AG04449 (cell line): ENCODE data around the gene PTCSC3.
"Not testable (repeated sequence)": the region's sequence is repeated elsewhere in the genome, so short reads cannot be mapped to it uniquely, and the experiment has no call there.

ENCODE experiments used
- CTCF ChIA-PET: fragments of 350-600 bp; formaldehyde crosslinking; extraction: SDS; loops from one replicate; lab custom pipeline; 2021; ENCODE audit warnings: antibody characterized with exemption; lab: Yijun Ruan, JAX
- POLR2A ChIA-PET: fragments of 400-600, 350-600 bp; formaldehyde crosslinking; extraction: SDS; loops from one replicate; lab custom pipeline; 2020; ENCODE audit warnings: antibody characterized with exemption, inconsistent platforms; lab: Yijun Ruan, JAX
- DNase-seq: peaks from one replicate; pipeline ENCODE4 v3.0.0-alpha.2; 2010; ENCODE audit warnings: low read depth, low spot score
- H3K4me3 ChIP-seq: 2 replicates; pipeline ENCODE4 v1.5.1; 2011; ENCODE audit warnings: low read depth, mild to moderate bottlenecking, control low read depth, low read length
- TF ChIP-seq, protein P1 (sequence below): IDR thresholded peaks from one replicate; pipeline ENCODE4 v1.5.1; 2011; ENCODE audit warnings: mild to moderate bottlenecking, moderate library complexity, low read length, control low read depth, inconsistent platforms; ENCODE audit not compliant: insufficient read depth; ENCODE audit errors: missing control alignments

The PTCSC3 gene

DNA sequence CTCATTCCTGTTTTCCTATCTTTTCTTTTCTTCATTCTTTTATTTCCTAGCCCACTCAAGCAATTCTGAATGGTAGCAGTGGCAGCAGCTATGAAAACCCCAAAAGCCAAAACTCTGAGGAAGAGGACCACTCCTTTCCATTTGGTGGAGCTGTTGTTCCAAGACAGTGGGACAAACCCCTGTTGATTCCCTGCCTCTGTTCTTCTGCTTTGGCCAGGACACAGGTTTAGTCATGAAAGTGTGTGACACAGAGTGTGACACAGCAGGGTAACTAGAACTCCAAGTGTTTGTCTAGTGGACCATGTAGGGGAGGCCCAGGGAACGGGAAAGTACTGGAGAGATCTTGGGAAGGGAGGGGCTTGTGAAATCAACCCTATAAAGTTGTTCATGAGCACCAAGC is 71.1 kb downstream of the PTCSC3 start:
- DNase-seq, result no peak
- no peak overlapping the region for H3K4me3 ChIP-seq
- TF ChIP-seq, protein P1, sequence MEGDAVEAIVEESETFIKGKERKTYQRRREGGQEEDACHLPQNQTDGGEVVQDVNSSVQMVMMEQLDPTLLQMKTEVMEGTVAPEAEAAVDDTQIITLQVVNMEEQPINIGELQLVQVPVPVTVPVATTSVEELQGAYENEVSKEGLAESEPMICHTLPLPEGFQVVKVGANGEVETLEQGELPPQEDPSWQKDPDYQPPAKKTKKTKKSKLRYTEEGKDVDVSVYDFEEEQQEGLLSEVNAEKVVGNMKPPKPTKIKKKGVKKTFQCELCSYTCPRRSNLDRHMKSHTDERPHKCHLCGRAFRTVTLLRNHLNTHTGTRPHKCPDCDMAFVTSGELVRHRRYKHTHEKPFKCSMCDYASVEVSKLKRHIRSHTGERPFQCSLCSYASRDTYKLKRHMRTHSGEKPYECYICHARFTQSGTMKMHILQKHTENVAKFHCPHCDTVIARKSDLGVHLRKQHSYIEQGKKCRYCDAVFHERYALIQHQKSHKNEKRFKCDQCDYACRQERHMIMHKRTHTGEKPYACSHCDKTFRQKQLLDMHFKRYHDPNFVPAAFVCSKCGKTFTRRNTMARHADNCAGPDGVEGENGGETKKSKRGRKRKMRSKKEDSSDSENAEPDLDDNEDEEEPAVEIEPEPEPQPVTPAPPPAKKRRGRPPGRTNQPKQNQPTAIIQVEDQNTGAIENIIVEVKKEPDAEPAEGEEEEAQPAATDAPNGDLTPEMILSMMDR, result no peak
- POLR2A ChIA-PET, result interaction anchor here (0.6 kb wide), 1 partner anchor 35 kb away, joined by 3 read pairs; no protein-coding TSS in a partner anchor
- CTCF ChIA-PET, result no interaction called here

DNA sequence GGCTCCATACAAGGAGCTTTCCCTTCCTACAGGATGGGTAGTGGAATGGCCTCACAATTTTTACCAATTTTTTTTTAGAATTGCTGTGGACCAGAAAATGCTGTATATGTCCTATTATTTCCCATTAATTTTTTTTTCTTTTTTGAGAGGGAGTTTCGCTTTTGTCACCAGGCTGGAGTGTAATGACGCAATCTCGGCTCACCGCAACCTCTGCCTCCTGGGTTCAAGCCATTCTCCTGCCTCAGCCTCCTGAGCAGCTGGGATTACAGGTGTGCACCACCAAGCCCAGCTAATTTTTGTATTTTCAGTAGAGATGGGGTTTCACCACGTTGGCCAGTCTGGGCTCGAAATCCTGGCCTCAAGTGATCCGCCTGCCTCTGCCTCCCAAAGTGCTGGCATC is 72.3 kb downstream of the PTCSC3 start:
- POLR2A ChIA-PET, result not testable (repeated sequence)

DNA sequence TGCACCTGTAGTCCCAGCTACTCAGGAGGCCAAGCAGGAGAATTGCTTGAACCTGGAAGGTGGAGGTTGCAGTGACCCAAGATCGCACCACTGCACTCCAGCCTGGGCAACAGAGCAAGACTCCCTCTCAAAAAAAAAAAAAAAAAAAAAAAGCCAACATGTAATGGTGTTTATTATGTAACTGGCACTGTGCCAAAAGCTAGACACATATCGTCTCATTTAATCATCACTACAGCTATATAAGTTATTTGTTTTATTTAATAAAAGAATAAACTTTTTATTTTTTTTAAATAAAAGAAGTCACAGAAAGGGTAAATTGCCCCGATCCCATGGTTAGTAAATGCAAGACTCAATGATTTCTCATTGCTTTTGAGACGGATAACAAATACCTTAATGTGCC is 76.9 kb downstream of the PTCSC3 start:
- CTCF ChIA-PET, result interaction anchor here (1.8 kb wide), 1 partner anchor 29 kb away, joined by 5 read pairs; no protein-coding TSS in a partner anchor
- POLR2A ChIA-PET, result no interaction called here
- no peak overlapping the region for H3K4me3 ChIP-seq
- DNase-seq, result no peak
- TF ChIP-seq, protein P1, result no peak

More for the DNA sequence above, 72.3 kb downstream of the PTCSC3 start:
- H3K4me3 ChIP-seq, CTCF ChIA-PET, DNase-seq: not testable (repeated sequence)

DNA sequence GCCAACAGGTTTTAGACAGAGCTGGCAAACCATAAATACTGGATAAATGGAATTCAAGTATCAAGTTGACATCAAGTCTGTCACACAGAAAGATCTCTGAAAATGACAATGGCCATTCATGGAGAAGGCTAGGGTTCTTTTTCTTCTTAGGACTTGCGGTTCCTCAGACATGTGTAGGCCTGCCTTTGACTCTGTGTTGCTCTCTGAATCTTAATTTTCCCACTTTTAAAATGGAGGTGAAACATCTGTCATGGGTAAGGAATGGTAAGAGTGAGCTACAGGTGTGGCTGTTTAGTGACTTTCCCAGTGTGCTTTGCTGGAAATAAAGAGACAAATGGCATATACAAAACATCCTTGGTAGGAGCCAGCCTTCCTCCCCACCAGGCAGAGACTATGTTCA is 79.2 kb downstream of the PTCSC3 start:
- DNase-seq, result no peak
- CTCF ChIA-PET, result interaction anchor here (2.5 kb wide), 1 partner anchor 27 kb away, joined by 16 read pairs; no protein-coding TSS in a partner anchor
- TF ChIP-seq, protein P1, result no peak
- H3K4me3 ChIP-seq, result no peak overlapping the region
- POLR2A ChIA-PET, result no interaction called here

DNA sequence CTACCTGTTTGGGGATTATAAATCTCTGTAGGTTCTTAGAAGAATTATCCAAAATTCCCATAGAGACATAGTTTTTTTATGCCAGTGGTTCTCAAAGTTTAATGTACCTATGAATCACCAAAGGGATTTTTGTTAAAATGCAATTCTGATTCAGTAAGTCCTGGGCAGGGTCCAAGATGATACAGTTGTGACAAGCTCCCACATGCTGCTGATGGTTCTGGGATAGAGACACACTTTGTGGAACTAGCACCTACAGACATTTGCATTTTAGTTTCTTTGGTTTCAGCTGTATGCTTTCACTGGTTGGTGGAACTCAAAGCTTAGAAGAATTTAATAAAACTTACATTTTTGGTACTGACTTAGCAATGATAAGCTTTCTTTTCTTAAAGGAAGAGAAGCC is 80.4 kb downstream of the PTCSC3 start:
- peak; percentile 19 for DNase-seq
- POLR2A ChIA-PET, result no interaction called here
- no peak overlapping the region for H3K4me3 ChIP-seq
- TF ChIP-seq, protein P1, result no peak
- CTCF ChIA-PET, result interaction anchor here (0.7 to 2.5 kb wide), 2 partner anchors 10 to 26 kb away, joined by 3 to 16 read pairs; no protein-coding TSS in a partner anchor

DNA sequence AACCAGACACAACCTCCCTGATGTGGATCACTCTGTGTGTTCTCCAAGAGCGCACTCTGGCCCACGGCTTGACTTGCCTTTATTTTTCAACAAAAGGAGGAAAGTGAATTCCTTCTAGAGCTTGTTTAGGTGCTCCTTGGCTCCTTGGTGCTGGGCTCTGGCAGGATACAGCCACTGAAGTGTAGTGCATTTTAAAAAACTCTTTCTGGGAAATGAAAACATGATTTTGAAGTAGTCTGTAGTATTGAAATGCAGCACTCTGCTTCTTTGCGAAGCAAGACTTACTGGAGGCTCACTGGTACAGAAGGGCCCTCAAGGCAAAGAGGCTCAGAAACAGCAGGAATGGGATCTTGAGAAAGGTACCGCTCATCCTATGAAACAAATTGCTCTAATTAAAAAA is 81.6 kb downstream of the PTCSC3 start:
- no peak for DNase-seq
- TF ChIP-seq, protein P1, result no peak
- no peak overlapping the region for H3K4me3 ChIP-seq
- ChIA-PET POLR2A (no interaction called here), CTCF (no interaction called here)

DNA sequence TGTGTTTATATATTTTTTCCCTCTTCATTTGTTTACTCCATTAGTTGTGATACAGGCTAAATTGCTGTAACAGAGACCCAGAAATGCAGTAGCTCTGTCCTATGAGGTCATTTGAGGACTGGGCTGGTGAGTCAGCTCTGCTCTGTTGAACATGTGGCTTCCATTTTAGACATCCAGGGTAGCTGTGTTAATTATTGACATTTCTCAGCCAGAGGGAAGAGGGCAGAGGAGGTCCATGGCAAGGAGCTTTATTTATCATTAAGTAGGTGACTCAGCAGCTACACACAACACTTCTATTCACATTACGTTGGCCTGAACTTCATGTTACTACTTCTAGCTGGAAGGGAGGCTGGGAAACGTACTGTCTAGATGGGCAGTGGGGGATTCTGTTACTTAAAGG is 85.4 kb downstream of the PTCSC3 start:
- POLR2A ChIA-PET, result interaction anchor here (0.5 to 1.6 kb wide), 3 partner anchors 46 to 229 kb away, joined by 3 to 7 read pairs (median 4); partner anchors contain the start of gene MBIP
- CTCF ChIA-PET, result interaction anchor here (0.8 to 7.2 kb wide), 3 partner anchors 13 to 283 kb away, joined by 5 to 65 read pairs (median 6); no protein-coding TSS in a partner anchor
- no peak overlapping the region for H3K4me3 ChIP-seq
- TF ChIP-seq, protein P1, result no peak
- peak; percentile 89 for DNase-seq
